ENCODE data around the gene TANC1.

The TANC1 gene

GRCh38 chr2:159053161-159054031 lies 85.0 kb downstream of the TANC1 start:
- DNase-seq (ENCODE audit: low read depth in 4 of 4, low spot score in 1 of 4): no peak

GRCh38 chr2:159054032-159054334 lies 85.5 kb downstream of the TANC1 start:
- no peak for DNase-seq (ENCODE audit: low read depth in 4 of 4, low spot score in 1 of 4)

- no peak for DNase-seq (ENCODE audit: low read depth in 4 of 4, low spot score in 1 of 4)
Observed at GRCh38 chr2:159054985-159055384, 86.5 kb downstream of the TANC1 start.

- DNase-seq (ENCODE audit: low read depth in 4 of 4, low spot score in 1 of 4): no peak
Observed at GRCh38 chr2:159060518-159060917, 92.1 kb downstream of the TANC1 start.

GRCh38 chr2:159063677-159064076 lies 95.2 kb downstream of the TANC1 start:
- no peak for DNase-seq (ENCODE audit: low read depth in 4 of 4, low spot score in 1 of 4)

- no peak for DNase-seq (ENCODE audit: low read depth in 4 of 4, low spot score in 1 of 4)
Observed at GRCh38 chr2:159064446-159065301, 96.2 kb downstream of the TANC1 start.

GRCh38 chr2:159065313-159065712 lies 96.9 kb downstream of the TANC1 start:
- no peak for DNase-seq (ENCODE audit: low read depth in 4 of 4, low spot score in 1 of 4)

- no peak for DNase-seq (ENCODE audit: low read depth in 4 of 4, low spot score in 1 of 4)
Observed at GRCh38 chr2:159065891-159066290, 97.5 kb downstream of the TANC1 start.

GRCh38 chr2:159066541-159067156 lies 98.2 kb downstream of the TANC1 start:
- no peak for DNase-seq (ENCODE audit: low read depth in 4 of 4, low spot score in 1 of 4)

- no peak for DNase-seq (ENCODE audit: low read depth in 4 of 4, low spot score in 1 of 4)
Observed at GRCh38 chr2:159067971-159068370, 99.5 kb downstream of the TANC1 start.

GRCh38 chr2:159069229-159069628 lies 100.8 kb downstream of the TANC1 start:
- DNase-seq (ENCODE audit: low read depth in 4 of 4, low spot score in 1 of 4): no peak

- DNase-seq (ENCODE audit: low read depth in 4 of 4, low spot score in 1 of 4): no peak
Observed at GRCh38 chr2:159070235-159070634, 101.8 kb downstream of the TANC1 start.

- DNase-seq (ENCODE audit: low read depth in 4 of 4, low spot score in 1 of 4): no peak
Observed at GRCh38 chr2:159071190-159071915, 102.9 kb downstream of the TANC1 start.

- DNase-seq (ENCODE audit: low read depth in 4 of 4, low spot score in 1 of 4): no peak
Observed at GRCh38 chr2:159072795-159073194, 104.4 kb downstream of the TANC1 start.

- DNase-seq (ENCODE audit: low read depth in 4 of 4, low spot score in 1 of 4): no peak
Observed at GRCh38 chr2:159073256-159073655, 104.8 kb downstream of the TANC1 start.

- DNase-seq (ENCODE audit: low read depth in 4 of 4, low spot score in 1 of 4): no peak
Observed at GRCh38 chr2:159074605-159075004, 106.2 kb downstream of the TANC1 start.

GRCh38 chr2:159075727-159076126 lies 107.3 kb downstream of the TANC1 start:
- DNase-seq (ENCODE audit: low read depth in 4 of 4, low spot score in 1 of 4): no peak

- no peak for DNase-seq (ENCODE audit: low read depth in 4 of 4, low spot score in 1 of 4)
Observed at GRCh38 chr2:159076241-159076640, 107.8 kb downstream of the TANC1 start.

- no peak for DNase-seq (ENCODE audit: low read depth in 4 of 4, low spot score in 1 of 4)
Observed at GRCh38 chr2:159077869-159078268, 109.4 kb downstream of the TANC1 start.

GRCh38 chr2:159078443-159078842 lies 110.0 kb downstream of the TANC1 start:
- DNase-seq (ENCODE audit: low read depth in 4 of 4, low spot score in 1 of 4): no peak

- DNase-seq (ENCODE audit: low read depth in 4 of 4, low spot score in 1 of 4): no peak
Observed at GRCh38 chr2:159080641-159081040, 112.2 kb downstream of the TANC1 start.

Data from stimulated activated CD4-positive, alpha-beta T cell treated with anti-CD3 and anti-CD28 coated beads, Interleukin-1b, Interleukin-23, amount 100 ng/mL, for 24 hours (primary cell).